GM12874 (cell line): ENCODE results near the gene FXYD6.

Experiments used
- TF ChIP-seq, protein P1 (sequence below): IDR thresholded peaks from 2 replicates; pipeline ENCODE4 v1.5.1; 2011; ENCODE audit warnings: low read depth, mild to moderate bottlenecking, control low read depth, low read length, moderate library complexity; ENCODE audit not compliant: insufficient read depth

Gene FXYD6

DNA sequence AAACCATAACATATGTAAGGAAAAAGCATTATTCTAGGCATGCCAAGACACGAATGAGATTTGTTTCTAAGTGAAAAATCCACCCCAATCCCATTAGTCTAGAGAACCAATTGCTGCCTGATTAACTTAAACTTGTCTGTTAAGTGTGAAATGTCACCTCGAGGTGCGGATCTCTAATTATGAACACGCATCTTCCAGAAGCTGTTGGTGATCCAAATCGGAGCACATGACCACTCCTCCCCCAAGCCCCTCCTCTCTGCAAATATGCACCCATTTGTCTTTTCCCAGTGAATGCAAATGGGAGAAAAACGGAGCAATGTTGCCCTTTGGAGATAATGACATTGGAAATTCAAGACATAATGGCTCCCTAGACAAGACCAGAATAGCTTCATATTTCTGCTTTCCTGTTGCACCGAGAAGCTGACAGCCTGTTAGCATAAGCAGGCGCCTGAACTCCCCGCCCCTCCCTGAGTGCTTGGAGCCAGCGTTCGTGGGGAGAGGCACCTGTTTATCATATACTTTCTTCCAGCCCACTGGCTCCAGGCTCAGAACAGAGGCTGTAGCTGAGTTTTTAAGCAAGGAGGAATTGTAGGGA is 6.0 kb upstream of the FXYD6 start:
- TF ChIP-seq, protein P1, sequence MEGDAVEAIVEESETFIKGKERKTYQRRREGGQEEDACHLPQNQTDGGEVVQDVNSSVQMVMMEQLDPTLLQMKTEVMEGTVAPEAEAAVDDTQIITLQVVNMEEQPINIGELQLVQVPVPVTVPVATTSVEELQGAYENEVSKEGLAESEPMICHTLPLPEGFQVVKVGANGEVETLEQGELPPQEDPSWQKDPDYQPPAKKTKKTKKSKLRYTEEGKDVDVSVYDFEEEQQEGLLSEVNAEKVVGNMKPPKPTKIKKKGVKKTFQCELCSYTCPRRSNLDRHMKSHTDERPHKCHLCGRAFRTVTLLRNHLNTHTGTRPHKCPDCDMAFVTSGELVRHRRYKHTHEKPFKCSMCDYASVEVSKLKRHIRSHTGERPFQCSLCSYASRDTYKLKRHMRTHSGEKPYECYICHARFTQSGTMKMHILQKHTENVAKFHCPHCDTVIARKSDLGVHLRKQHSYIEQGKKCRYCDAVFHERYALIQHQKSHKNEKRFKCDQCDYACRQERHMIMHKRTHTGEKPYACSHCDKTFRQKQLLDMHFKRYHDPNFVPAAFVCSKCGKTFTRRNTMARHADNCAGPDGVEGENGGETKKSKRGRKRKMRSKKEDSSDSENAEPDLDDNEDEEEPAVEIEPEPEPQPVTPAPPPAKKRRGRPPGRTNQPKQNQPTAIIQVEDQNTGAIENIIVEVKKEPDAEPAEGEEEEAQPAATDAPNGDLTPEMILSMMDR: no peak

DNA sequence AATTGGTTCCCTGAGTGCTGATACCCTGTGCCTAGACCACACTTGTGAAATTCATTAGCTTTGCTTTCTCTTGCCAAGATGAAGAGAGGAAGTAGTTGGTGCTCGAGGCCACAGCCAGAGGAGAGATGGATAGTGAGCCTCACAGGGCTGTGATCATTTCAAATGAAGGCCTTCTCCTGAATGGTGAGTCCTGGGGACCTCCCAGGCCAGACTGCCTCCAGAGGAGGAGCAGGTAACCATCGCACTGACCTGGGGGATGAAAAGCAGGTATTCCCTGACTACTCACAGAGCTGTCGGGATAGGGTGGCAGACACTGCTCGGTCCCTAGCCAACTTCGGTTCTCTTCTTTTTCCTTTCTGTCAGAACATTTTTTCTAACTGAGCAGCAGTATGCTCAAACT is 4.8 kb upstream of the FXYD6 start:
- TF ChIP-seq, protein P1: no peak

DNA sequence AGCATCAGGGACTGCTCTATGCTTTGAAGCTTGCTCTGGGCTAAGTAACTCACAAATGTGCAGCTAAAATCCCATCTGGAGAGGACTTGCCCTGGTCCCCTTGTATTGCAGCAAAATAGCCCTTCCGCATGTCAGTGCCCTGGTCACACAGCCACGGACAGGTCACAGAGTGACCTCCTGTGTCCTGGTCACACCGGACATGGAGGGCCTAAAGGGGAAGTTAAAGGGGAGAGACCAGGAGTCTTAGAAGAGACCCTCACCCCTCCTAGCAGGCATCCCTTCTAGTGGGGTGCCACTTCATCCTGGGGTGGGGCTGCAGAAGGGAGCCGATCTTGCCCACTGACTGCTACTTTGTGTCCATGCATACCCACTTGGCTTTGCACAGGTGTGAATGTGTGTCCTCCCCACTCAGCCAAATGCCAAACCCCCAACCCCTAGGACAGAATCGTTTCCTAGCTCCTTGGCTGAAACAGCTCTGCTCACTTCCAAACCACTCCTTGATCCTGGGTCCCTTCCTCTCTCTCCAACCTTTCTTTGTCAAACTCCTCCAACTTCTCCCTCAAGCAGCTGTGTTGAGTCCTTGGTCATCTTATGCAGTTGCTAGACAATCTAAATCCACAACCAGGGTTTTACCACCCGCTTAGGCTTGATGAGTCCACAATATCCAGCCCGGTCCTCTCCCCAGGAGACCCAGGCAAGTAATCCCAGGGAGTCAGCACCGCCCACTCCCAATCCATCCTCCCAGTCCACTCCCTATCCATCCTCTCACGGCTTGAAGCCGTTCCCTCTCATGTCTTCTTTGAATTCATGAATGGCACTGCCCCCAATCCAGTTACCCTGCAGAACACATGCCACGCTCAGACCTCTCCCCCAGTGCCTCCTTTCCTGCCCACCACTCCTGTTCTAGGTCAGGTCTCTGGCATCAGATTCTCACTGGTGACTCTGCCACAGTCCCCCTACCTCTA is 3.3 kb upstream of the FXYD6 start:
- TF ChIP-seq, protein P1: no peak

- TF ChIP-seq, protein P1: no peak
Observed at GRCh38 chr11:117878939-117879475, 2.5 kb upstream of the FXYD6 start.

GRCh38 chr11:117878314-117878938 is 2.0 kb upstream of the FXYD6 start:
- TF ChIP-seq, protein P1: no peak

GRCh38 chr11:117877120-117877784 is 794 bp upstream of the FXYD6 start:
- TF ChIP-seq, protein P1: no peak

GRCh38 chr11:117876059-117876340 is 458 bp downstream of the FXYD6 start:
- TF ChIP-seq, protein P1: no peak
